Measurements from ENCODE around the gene HSD17B3. TPM values are rescaled to one million over a fixed set of nuclear protein-coding genes. Genes with fewer than 3 reads are reported as not detected.

The HSD17B3 gene
- 0.34 TPM in 1 of 5 replicates, not detected in the others for total RNA-seq (2022; extraction: Qiagen RNA extraction; ENCODE audit: low read depth)

DNA sequence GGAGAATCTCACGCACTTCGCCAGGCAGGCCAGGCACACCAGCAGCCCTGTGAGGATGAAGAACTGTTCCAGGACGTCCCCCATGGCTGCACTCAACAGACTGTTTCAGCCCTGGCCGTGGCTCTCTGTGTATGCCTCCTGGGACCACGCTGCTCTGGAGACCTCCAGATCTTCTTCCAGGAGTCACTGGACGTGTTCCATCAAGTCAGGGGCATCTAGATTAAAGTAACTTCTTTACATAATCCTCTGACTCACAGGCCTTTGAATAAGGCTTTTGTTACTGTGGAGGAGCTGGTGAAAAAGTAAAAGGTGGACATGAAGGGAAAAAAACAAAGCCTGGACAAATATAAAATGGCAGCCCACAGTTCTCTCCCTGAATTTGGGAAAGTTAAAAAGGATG lies at the start of gene HSD17B3:
TSS of gene HSD17B3 (minus strand) at position 156 of the 400 bp plus-strand sequence. CDS start at position 84, 72 bp downstream.

Other genes starting within 250 kb of the HSD17B3 start
- gene SLC35D2, start 81.5 kb upstream of the HSD17B3 start, total RNA-seq (2022; extraction: Qiagen RNA extraction; ENCODE audit: low read depth), result 18.6 to 22.4 TPM (median 19.9 TPM) in 5 replicates
- 3.9 to 7.0 TPM (median 5.2 TPM) in 5 replicates for gene ZNF367, start 116.2 kb upstream of the HSD17B3 start, total RNA-seq (2022; extraction: Qiagen RNA extraction; ENCODE audit: low read depth)
- gene HABP4, start 148.0 kb upstream of the HSD17B3 start, total RNA-seq (2022; extraction: Qiagen RNA extraction; ENCODE audit: low read depth), result 15.2 to 19.8 TPM (median 16.5 TPM) in 5 replicates

Data from A549 treated with ZK216348 at 1 μM for 4 hours (cell line).